ENCODE results near the gene ZSCAN30. TPM values are rescaled to one million over a fixed set of nuclear protein-coding genes. Genes with fewer than 3 reads are reported as not detected.
"Not testable (repeated sequence)": the region's sequence is repeated elsewhere in the genome, so short reads cannot be mapped to it uniquely, and the experiment has no call there.

Gene ZSCAN30
- polyA plus RNA-seq, 6 donors from 2014 or later, result 4.5 to 11.3 (median 8.9) TPM

- not testable (repeated sequence) for H3K4me3 Mint-ChIP-seq; H3K4me1 Mint-ChIP-seq; DNase-seq; H3K27ac Mint-ChIP-seq; ATAC-seq (ENCODE audit: low read depth in 2 of 2)
- Mint-ChIP-seq H3K27me3 (peaks cover 0 to 11% (median 0%) of the 10 kb centered on the region in 3 donors), H3K36me3 (peaks cover 13 to 14% of the 10 kb centered on the region in 2 donors), H3K9me3 (peaks cover 1 to 14% (median 12%) of the 10 kb centered on the region in 7 donors)
Measured at GRCh38 chr18:35205746-35206458, 84.1 kb downstream of the ZSCAN30 start.

GRCh38 chr18:35205199-35205712, 84.8 kb downstream of the ZSCAN30 start:
- Mint-ChIP-seq H3K36me3 (peaks cover 13 to 14% of the 10 kb centered on the region in 2 donors), H3K4me3 (no peak overlapping the region), H3K4me1 (no peaks in the 10 kb centered on the region), H3K9me3 (peaks cover 1 to 14% (median 12%) of the 10 kb centered on the region in 7 donors), H3K27me3 (peaks cover 0 to 11% (median 0%) of the 10 kb centered on the region in 3 donors), H3K27ac (no peak overlapping the region)
- ATAC-seq (ENCODE audit: low read depth in 2 of 2), result no peak
- DNase-seq, result no peak

- Mint-ChIP-seq H3K9me3 (peaks cover 1 to 14% (median 12%) of the 10 kb centered on the region in 7 donors), H3K4me3 (no peak overlapping the region), H3K27ac (no peak overlapping the region), H3K27me3 (peaks cover 0 to 11% (median 3%) of the 10 kb centered on the region in 3 donors), H3K36me3 (peaks cover 13 to 14% of the 10 kb centered on the region in 2 donors), H3K4me1 (no peaks in the 10 kb centered on the region)
- DNase-seq, result no peak
- ATAC-seq (ENCODE audit: low read depth in 2 of 2), result no peak
Measured at GRCh38 chr18:35203067-35203466, 87.0 kb downstream of the ZSCAN30 start.

- Mint-ChIP-seq H3K4me1 (no peaks in the 10 kb centered on the region), H3K27ac (peak overlapping the region in 1 of 6 donors; percentile 23), H3K9me3 (peaks cover 1 to 14% (median 12%) of the 10 kb centered on the region in 7 donors), H3K4me3 (no peak overlapping the region), H3K36me3 (peaks cover 13 to 14% of the 10 kb centered on the region in 2 donors), H3K27me3 (peaks cover 0 to 11% (median 3%) of the 10 kb centered on the region in 3 donors)
- ATAC-seq (ENCODE audit: low read depth in 2 of 2), result no peak
- no peak for DNase-seq
Measured at GRCh38 chr18:35201256-35201931, 88.6 kb downstream of the ZSCAN30 start.

Other genes with a start within 250 kb of the ZSCAN30 start
- 100 to 1,000 TPM in 5 of 6 donors, 10 to 100 TPM in 1; 99.3 to 132 (median 105) TPM for gene MAPRE2, start 248.8 kb downstream of the ZSCAN30 start, polyA plus RNA-seq (ENCODE audit: low read depth in 6 of 6)
- gene ZNF397, start 49.2 kb downstream of the ZSCAN30 start, polyA plus RNA-seq (ENCODE audit: low read depth in 6 of 6), result 10 to 100 TPM in 3 of 6 donors, 1 to 10 TPM in 3; 7.7 to 18.1 (median 10.9) TPM
- 100 to 1,000 TPM in 5 of 6 donors, 10 to 100 TPM in 1; 73.9 to 137 (median 118) TPM for gene ZNF24, start 54.2 kb upstream of the ZSCAN30 start, polyA plus RNA-seq (ENCODE audit: low read depth in 6 of 6)
- gene ZNF396, start 87.1 kb upstream of the ZSCAN30 start, polyA plus RNA-seq (ENCODE audit: low read depth in 6 of 6), result under 1 TPM in 4 of 6 donors, not detected in 2; 0.21 to 0.90 (median 0.66) TPM
- gene INO80C, start 207.7 kb upstream of the ZSCAN30 start, polyA plus RNA-seq (ENCODE audit: low read depth in 6 of 6), result 10 to 100 TPM; 30.6 to 49.1 (median 34.2) TPM